A673 (cell line): ENCODE measurements around the gene ALDH2. TPM values are rescaled to one million over a fixed set of nuclear protein-coding genes. Genes with fewer than 3 reads are reported as not detected.

Experiments
- BruUV-seq: library from RNA; stranded (reverse); fragments of 400-500 nt; replicated peaks from 2 replicates; lab custom pipeline; 2021; lab: Mats Ljungman, UMichigan
- CTCF ChIA-PET: fragments of 300-600 bp; sonication (Branson Sonifier 250); formaldehyde crosslinking; loops from one replicate; lab custom pipeline; 2022; ENCODE audit warnings: antibody characterized with exemption; lab: Charles Lee
- POLR2A ChIA-PET: fragments of 300-600 bp; sonication (Branson Sonifier 250); formaldehyde crosslinking; loops from one replicate; lab custom pipeline; 2022; ENCODE audit warnings: antibody characterized with exemption; ENCODE audit not compliant: low non-redundant PET; lab: Charles Lee
- DNase-seq: peaks from one replicate; pipeline ENCODE4 v3.0.0-alpha.2; 2015; ENCODE audit warnings: low spot score
- H3K27ac ChIP-seq: fragments of 200-600 bp; sonication (generic); 2 replicates; pipeline ENCODE4 v1.5.1; 2016; ENCODE audit warnings: mixed run types, low read depth, mild to moderate bottlenecking, mixed read lengths, antibody characterized with exemption, low read length; ENCODE audit not compliant: poor library complexity, severe bottlenecking
- H3K27me3 ChIP-seq: fragments of 200-600 bp; sonication (generic); replicated peaks from 2 replicates; pipeline ENCODE4 v1.6.1; 2017; ENCODE audit warnings: mixed run types, low read depth, mild to moderate bottlenecking, mixed read lengths, antibody characterized with exemption, low read length; ENCODE audit not compliant: insufficient read depth, poor library complexity
- H3K36me3 ChIP-seq: fragments of 200-600 bp; sonication (generic); 2 replicates; pipeline ENCODE4 v1.6.1; 2016; ENCODE audit warnings: mixed run types, mild to moderate bottlenecking, mixed read lengths, antibody characterized with exemption, low read length; ENCODE audit not compliant: insufficient read depth, poor library complexity, severe bottlenecking
- H3K4me1 ChIP-seq: fragments of 200-600 bp; sonication (generic); 2 replicates; pipeline ENCODE4 v1.6.1; 2017; ENCODE audit warnings: mixed run types, mild to moderate bottlenecking, mixed read lengths, antibody characterized with exemption, low read length; ENCODE audit not compliant: insufficient read depth, poor library complexity, severe bottlenecking
- H3K4me3 ChIP-seq: fragments of 200-600 bp; sonication (generic); 2 replicates; pipeline ENCODE4 v1.5.1; 2016; ENCODE audit warnings: low read depth, mixed run types, mild to moderate bottlenecking, mixed read lengths, low read length; ENCODE audit not compliant: poor library complexity, severe bottlenecking
- H3K9me3 ChIP-seq: fragments of 200-600 bp; sonication (generic); 2 replicates; pipeline ENCODE4 v1.6.1; 2016; ENCODE audit warnings: mixed run types, low read depth, mild to moderate bottlenecking, mixed read lengths, antibody characterized with exemption, low read length; ENCODE audit not compliant: poor library complexity, severe bottlenecking
- EZH2 ChIP-seq: fragments of 200-600 bp; sonication (generic); IDR thresholded peaks from 2 replicates; pipeline ENCODE4 v1.6.1; 2017; ENCODE audit warnings: borderline replicate concordance, low read depth, mild to moderate bottlenecking, mixed read lengths, antibody characterized with exemption, low read length; ENCODE audit not compliant: poor library complexity, severe bottlenecking
- intact Hi-C: fragments of 100-400 bp; cut with micrococcal nuclease; formaldehyde crosslinking; loops from one replicate; pipeline ENCODE4 v1.10.0; 2022; ENCODE audit not compliant: unreplicated experiment
- total RNA-seq: library from RNA; stranded (reverse); gene quantifications from 2 replicates; pipeline ENCODE4 v1.2.3, GENCODE V29; 2021
- TF ChIP-seq, protein P1 (sequence below): fragments of 300-800, 200-600 bp; sonication (generic); conservative IDR thresholded peaks from 2 replicates; pipeline ENCODE4 v1.5.1; 2017; ENCODE audit warnings: low read depth, mild to moderate bottlenecking, antibody characterized with exemption, low read length, moderate library complexity, mixed read lengths

ALDH2 gene
- total RNA-seq, 1 experiment from 2014 or later = 24.5 TPM

GRCh38 chr12:111841750-111842555, 75.2 kb downstream of the ALDH2 start, which contains the start of gene MAPKAPK5:
Gene MAPKAPK5, plus strand, starts transcription at chr12:111842228. Its CDS starts 506 bp downstream, at chr12:111842734.
- Histone ChIP-seq H3K27ac (peak within 1 kb of the TSS; percentile 99), H3K9me3 (no peaks in the 10 kb centered on the region), H3K27me3 (no peaks in the 10 kb centered on the region), H3K4me1 (peaks cover 10% of the 10 kb centered on the region), H3K4me3 (peak within 1 kb of the TSS; percentile 80), H3K36me3 (peaks cover 19% of the 10 kb centered on the region)
- no TSS peak for BruUV-seq
- intact Hi-C loops = no loop called here
- ChIA-PET POLR2A (interaction anchor here (0.7 kb wide), 1 partner anchor 441 kb away, joined by 3 read pairs; no protein-coding TSS in a partner anchor), CTCF (no interaction called here)
- peak; percentile 97 for DNase-seq
- TF ChIP-seq, protein P1, sequence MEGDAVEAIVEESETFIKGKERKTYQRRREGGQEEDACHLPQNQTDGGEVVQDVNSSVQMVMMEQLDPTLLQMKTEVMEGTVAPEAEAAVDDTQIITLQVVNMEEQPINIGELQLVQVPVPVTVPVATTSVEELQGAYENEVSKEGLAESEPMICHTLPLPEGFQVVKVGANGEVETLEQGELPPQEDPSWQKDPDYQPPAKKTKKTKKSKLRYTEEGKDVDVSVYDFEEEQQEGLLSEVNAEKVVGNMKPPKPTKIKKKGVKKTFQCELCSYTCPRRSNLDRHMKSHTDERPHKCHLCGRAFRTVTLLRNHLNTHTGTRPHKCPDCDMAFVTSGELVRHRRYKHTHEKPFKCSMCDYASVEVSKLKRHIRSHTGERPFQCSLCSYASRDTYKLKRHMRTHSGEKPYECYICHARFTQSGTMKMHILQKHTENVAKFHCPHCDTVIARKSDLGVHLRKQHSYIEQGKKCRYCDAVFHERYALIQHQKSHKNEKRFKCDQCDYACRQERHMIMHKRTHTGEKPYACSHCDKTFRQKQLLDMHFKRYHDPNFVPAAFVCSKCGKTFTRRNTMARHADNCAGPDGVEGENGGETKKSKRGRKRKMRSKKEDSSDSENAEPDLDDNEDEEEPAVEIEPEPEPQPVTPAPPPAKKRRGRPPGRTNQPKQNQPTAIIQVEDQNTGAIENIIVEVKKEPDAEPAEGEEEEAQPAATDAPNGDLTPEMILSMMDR = no peak
- TF ChIP-seq EZH2 = no peak

DNA sequence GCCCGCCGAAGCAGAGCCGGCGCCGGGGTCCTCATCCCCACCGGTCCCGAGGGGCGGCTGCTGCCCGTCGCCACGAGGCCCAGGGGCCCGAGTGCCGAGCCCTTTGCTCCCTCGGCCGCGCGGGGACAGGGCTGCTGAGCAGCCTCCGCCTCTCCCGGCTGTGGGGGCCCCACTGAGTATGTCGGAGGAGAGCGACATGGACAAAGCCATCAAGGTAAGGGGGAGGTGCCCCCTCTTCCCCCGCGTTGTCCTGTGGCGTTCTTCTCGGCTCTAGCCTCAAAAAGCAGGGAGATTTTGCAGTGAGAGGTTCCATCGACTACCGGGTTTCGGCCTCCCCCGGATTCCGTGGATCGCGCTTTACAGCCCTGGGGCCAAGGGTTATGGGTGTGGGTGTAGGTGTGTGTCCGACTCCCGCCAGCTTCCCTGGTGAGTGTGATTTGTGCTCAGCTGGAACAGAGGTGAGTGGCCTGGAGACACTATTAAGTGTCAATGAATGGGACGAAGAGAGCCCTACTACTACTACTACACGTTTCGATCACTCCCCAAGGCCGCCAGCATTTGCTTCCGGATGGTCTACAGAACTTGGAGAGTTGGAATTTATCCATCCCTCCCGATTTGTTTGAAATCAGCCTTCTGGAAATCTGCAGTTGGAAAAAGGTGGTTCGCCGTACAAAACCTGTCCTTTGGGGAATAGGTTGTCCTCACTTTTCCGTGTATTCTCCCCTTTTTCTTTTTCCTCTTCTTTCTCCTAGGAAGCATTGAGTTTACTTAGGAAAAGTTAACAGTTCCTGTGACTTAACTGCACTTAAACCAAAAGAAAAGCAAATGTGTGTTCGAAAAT, 76.0 kb downstream of the ALDH2 start:
- BruUV-seq = no TSS peak
- CTCF ChIA-PET = no interaction called here
- POLR2A ChIA-PET = no interaction called here
- Histone ChIP-seq H3K9me3 (peaks cover under 1% of the 10 kb centered on the region), H3K27me3 (no peaks in the 10 kb centered on the region), H3K4me3 (peak overlapping the region; percentile 80), H3K4me1 (peaks cover 10% of the 10 kb centered on the region), H3K27ac (peak overlapping the region; percentile 99), H3K36me3 (peaks cover 19% of the 10 kb centered on the region)
- no peak for TF ChIP-seq EZH2
- TF ChIP-seq, protein P1 = no peak
- intact Hi-C loops = no loop called here
- DNase-seq = peak; percentile 29

DNA sequence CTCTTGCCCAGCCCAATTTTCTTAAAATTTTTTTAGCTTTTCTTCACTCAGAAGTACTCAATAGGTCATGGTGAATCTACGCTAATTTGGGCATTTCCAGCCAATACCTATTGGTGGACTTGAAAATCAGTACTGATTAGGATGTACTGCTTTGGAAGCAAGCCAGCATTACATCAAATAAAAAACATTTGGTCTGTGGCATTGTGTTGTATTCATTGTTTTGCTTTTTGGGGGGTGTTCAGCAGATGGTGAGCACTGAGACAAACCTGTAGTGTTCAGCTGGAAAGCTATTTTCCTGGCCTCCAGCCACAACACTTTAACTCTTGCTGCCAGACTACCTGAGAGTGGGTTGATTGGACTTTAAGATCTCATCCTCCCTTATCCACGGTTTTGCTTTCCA, 79.3 kb downstream of the ALDH2 start:
- no peak for DNase-seq
- H3K27ac ChIP-seq = no peak overlapping the region
- no peak overlapping the region for H3K4me3 ChIP-seq
- intact Hi-C loops = no loop called here
- no peaks in the 10 kb centered on the region for H3K27me3 ChIP-seq
- no peak for TF ChIP-seq EZH2
- TF ChIP-seq, protein P1 = no peak
- peaks cover 5% of the 10 kb centered on the region for H3K9me3 ChIP-seq
- ChIA-PET POLR2A (no interaction called here), CTCF (no interaction called here)
- peaks cover 16% of the 10 kb centered on the region for H3K36me3 ChIP-seq
- peaks cover 10% of the 10 kb centered on the region for H3K4me1 ChIP-seq
- BruUV-seq = no TSS peak
